ENCODE data around the gene FOXJ3.

The FOXJ3 gene

GRCh38 chr1:42334240-42335049 is 590 bp downstream of the FOXJ3 start:
- DNase-seq (ENCODE audit: low read depth) = peak; percentile 17

GRCh38 chr1:42333662-42334239 is 1.3 kb downstream of the FOXJ3 start:
- DNase-seq (ENCODE audit: low read depth) = no peak

GRCh38 chr1:42332877-42333276 is 2.2 kb downstream of the FOXJ3 start:
- DNase-seq (ENCODE audit: low read depth) = no peak

- no peak for DNase-seq (ENCODE audit: low read depth)
These were observed 4.8 kb downstream of the FOXJ3 start for GRCh38 chr1:42330215-42330614.

- DNase-seq (ENCODE audit: low read depth) = no peak
These were observed 6.0 kb downstream of the FOXJ3 start for GRCh38 chr1:42328916-42329496.

- DNase-seq (ENCODE audit: low read depth) = no peak
These were observed 6.9 kb downstream of the FOXJ3 start for GRCh38 chr1:42328047-42328625.

- no peak for DNase-seq (ENCODE audit: low read depth)
These were observed 10.0 kb downstream of the FOXJ3 start for GRCh38 chr1:42325014-42325402.

GRCh38 chr1:42324398-42325013 is 10.5 kb downstream of the FOXJ3 start:
- no peak for DNase-seq (ENCODE audit: low read depth)

- DNase-seq (ENCODE audit: low read depth) = no peak
These were observed 11.5 kb downstream of the FOXJ3 start for GRCh38 chr1:42323551-42323950.

GRCh38 chr1:42322577-42322976 is 12.5 kb downstream of the FOXJ3 start:
- peak; percentile 23 for DNase-seq (ENCODE audit: low read depth)

GRCh38 chr1:42321731-42322130 is 13.3 kb downstream of the FOXJ3 start:
- no peak for DNase-seq (ENCODE audit: low read depth)

GRCh38 chr1:42320708-42321107 is 14.3 kb downstream of the FOXJ3 start:
- DNase-seq (ENCODE audit: low read depth) = no peak

- no peak for DNase-seq (ENCODE audit: low read depth)
These were observed 15.1 kb downstream of the FOXJ3 start for GRCh38 chr1:42319871-42320484.

- peak; percentile 30 for DNase-seq (ENCODE audit: low read depth)
These were observed 15.7 kb downstream of the FOXJ3 start for GRCh38 chr1:42319128-42319851.

GRCh38 chr1:42318601-42319000 is 16.4 kb downstream of the FOXJ3 start:
- DNase-seq (ENCODE audit: low read depth) = no peak

- no peak for DNase-seq (ENCODE audit: low read depth)
These were observed 17.7 kb downstream of the FOXJ3 start for GRCh38 chr1:42317308-42317707.

- no peak for DNase-seq (ENCODE audit: low read depth)
These were observed 18.7 kb downstream of the FOXJ3 start for GRCh38 chr1:42316292-42316691.

- no peak for DNase-seq (ENCODE audit: low read depth)
These were observed 19.5 kb downstream of the FOXJ3 start for GRCh38 chr1:42315500-42315899.

- DNase-seq (ENCODE audit: low read depth) = no peak
These were observed 21.1 kb downstream of the FOXJ3 start for GRCh38 chr1:42313970-42314369.

- no peak for DNase-seq (ENCODE audit: low read depth)
These were observed 22.3 kb downstream of the FOXJ3 start for GRCh38 chr1:42312576-42313212.

- no peak for DNase-seq (ENCODE audit: low read depth)
These were observed 23.1 kb downstream of the FOXJ3 start for GRCh38 chr1:42311897-42312296.

Measured in GM04504 (cell line).